ENCODE measurements around the gene ZNF446. TPM values are rescaled to one million over a fixed set of nuclear protein-coding genes. Genes with fewer than 3 reads are reported as not detected.
A peak's percentile ranks its signal among the peaks of the same experiment; 100 is the strongest.

The ZNF446 gene
- total and polyA plus RNA-seq, 9 of the 15 experiments (the other 6 are each of a cell fraction or from before 2014, with no cell fraction given) = 0.07 to 4.8 (median 1.2) TPM

- TF ChIP-seq SP2 (IDR thresholded peaks at IDR 0.05; ENCODE audit: extremely low read depth, low read depth, low read length, poor library complexity, severe bottlenecking) = peak; percentile 4
- TF ChIP-seq ZFPM2 (CRISPR knock-in tag; IDR thresholded peaks at IDR 0.05) = no peak
- no peak for TF ChIP-seq CHD7 (IDR thresholded peaks at IDR 0.05; ENCODE audit: low read depth, low read length)
- no peak for TF ChIP-seq MBD1 (CRISPR knock-in tag; IDR thresholded peaks at IDR 0.05)
- peak; percentile 42; the same call in 1 of the 2 replicates for TF ChIP-seq STAT5A (IDR thresholded peaks at IDR 0.05; ENCODE audit: borderline replicate concordance, low read length)
- TF ChIP-seq ZNF143 (CRISPR knock-in tag; IDR thresholded peaks at IDR 0.05) = peak; percentile 71
- peak; percentile 60; the same call in 1 of the 2 replicates for TF ChIP-seq OTX1 (CRISPR knock-in tag; IDR thresholded peaks at IDR 0.05)
- no peak for TF ChIP-seq NFXL1 (CRISPR knock-in tag; IDR thresholded peaks at IDR 0.05)
- no peak for TF ChIP-seq ZSCAN32 (CRISPR knock-in tag; IDR thresholded peaks at IDR 0.05)
- TF ChIP-seq HMG20A (CRISPR knock-in tag; conservative IDR thresholded peaks at IDR 0.05) = no peak
- TF ChIP-seq ELF2 (CRISPR knock-in tag; IDR thresholded peaks at IDR 0.05) = peak; percentile 94
- TF ChIP-seq ZNF778 (CRISPR knock-in tag; IDR thresholded peaks at IDR 0.05) = no peak
- peak; percentile 57 for TF ChIP-seq NUFIP1 (IDR thresholded peaks at IDR 0.05; ENCODE audit: partially characterized antibody)
- no peak for TF ChIP-seq TAF15 (IDR thresholded peaks at IDR 0.05; ENCODE audit: low read depth, low read length)
- no peak for TF ChIP-seq HNRNPK (IDR thresholded peaks at IDR 0.05; ENCODE audit: low read depth, low read length, poor library complexity, severe bottlenecking)
Observed at GRCh38 chr19:58519355-58520256, 43.5 kb downstream of the ZNF446 start, which contains the start of gene ZBTB45 (continued).
